HepG2 (cell line): Measurements from ENCODE around the gene KRT3. TPM values are rescaled to one million over a fixed set of nuclear protein-coding genes. Genes with fewer than 3 reads are reported as not detected.

Experiments used
- ATAC-seq: fragments of 200-7000 bp; cut with Tn5 transposase; 3 replicates; pipeline ENCODE4 v1.9.1; 2020; ENCODE audit warnings: mild to moderate bottlenecking, moderate library complexity
- BruUV-seq: library from RNA; stranded (reverse); fragments of 400-500 nt; replicated peaks from 2 replicates; lab custom pipeline; 2021; lab: Mats Ljungman, UMichigan
- CTCF ChIA-PET: fragments of 300-600 bp; formaldehyde crosslinking; extraction: SDS; loops from one replicate; lab custom pipeline; 2021; ENCODE audit warnings: low total read pairs, inconsistent platforms, low intra/inter-chr PET ratio; lab: Yijun Ruan, JAX
- POLR2A ChIA-PET: fragments of 350-600 bp; sonication (Branson Sonifier 250); formaldehyde crosslinking; loops from one replicate; lab custom pipeline; 2020; ENCODE audit warnings: antibody characterized with exemption, inconsistent platforms; lab: Yijun Ruan, JAX
- DNase-seq: peaks from one replicate; pipeline ENCODE4 v3.0.0-alpha.2; 2015; ENCODE audit warnings: low spot score
- FAIRE-seq: peaks from 3 replicates; lab custom pipeline; 2011; peaks lifted over from hg19 to GRCh38; lab: Jason Lieb, UNC
- H2AFZ ChIP-seq: one replicate; pipeline ENCODE4 v1.6.1; 2011; ENCODE audit warnings: low read length, inconsistent platforms
- H3K27ac ChIP-seq: fragments of 300-600 bp; 3 replicates; pipeline ENCODE4 v1.8.0; 2011; ENCODE audit warnings: mixed run types, mild to moderate bottlenecking, mixed read lengths, low read length, inconsistent platforms; ENCODE audit not compliant: insufficient read depth; ENCODE audit errors: extremely low read length
- H3K27me3 ChIP-seq, 2 experiments: fragments of 200-600 bp in 1 of 2; 2 replicates in 1 of 2; 3 replicates in 1 of 2; pipeline versions ENCODE4 v1.6.0 to v1.8.0; 2011; ENCODE audit warnings: low read length in 2 of 2, mild to moderate bottlenecking in 2 of 2, moderate library complexity in 2 of 2, inconsistent platforms in 1 of 2; ENCODE audit not compliant: insufficient read depth in 2 of 2, control insufficient read depth in 1 of 2
- H3K36me3 ChIP-seq, 2 experiments: fragments of 200-600 bp in 1 of 2; replicated peaks in 1 of 2; 2 replicates in 1 of 2; 3 replicates in 1 of 2; pipeline versions ENCODE4 v1.5.1 to v1.8.0; 2011; ENCODE audit warnings: low read length in 2 of 2, inconsistent platforms in 1 of 2; ENCODE audit not compliant: insufficient read depth in 2 of 2, control insufficient read depth in 1 of 2
- H3K4me1 ChIP-seq: 2 replicates; pipeline ENCODE4 v1.5.1; 2012; ENCODE audit warnings: low read length, inconsistent platforms; ENCODE audit not compliant: insufficient read depth
- H3K4me2 ChIP-seq: 2 replicates; pipeline ENCODE4 v1.6.0; 2011; ENCODE audit warnings: low read depth, low read length, inconsistent platforms
- H3K4me3 ChIP-seq, 3 experiments: fragments of 200-600 bp in 1 of 3; sonication (generic), shearing (Covaris generic) in 1 of 3; replicated peaks in 1 of 3; 2 replicates each; pipeline ENCODE4 v1.5.1; 2011 to 2016; ENCODE audit warnings: low read length in 3 of 3, inconsistent platforms in 2 of 3, low read depth in 2 of 3, mild to moderate bottlenecking in 2 of 3, control low read depth in 1 of 3, mixed read lengths in 1 of 3; ENCODE audit not compliant: insufficient read depth in 1 of 3
- H3K79me2 ChIP-seq: one replicate; pipeline ENCODE4 v1.6.1; 2011; ENCODE audit warnings: low read length, inconsistent platforms; ENCODE audit not compliant: insufficient read depth
- H3K9ac ChIP-seq: 2 replicates; pipeline ENCODE4 v1.6.0; 2011; ENCODE audit warnings: mild to moderate bottlenecking, low read depth, low read length, inconsistent platforms; ENCODE audit not compliant: insufficient read depth
- H3K9me3 ChIP-seq: 2 replicates; pipeline ENCODE4 v1.5.1; 2012; ENCODE audit warnings: mild to moderate bottlenecking, low read length
- H4K20me1 ChIP-seq: 2 replicates; pipeline ENCODE4 v1.6.0; 2011; ENCODE audit warnings: inconsistent platforms, mild to moderate bottlenecking, low read length, moderate library complexity; ENCODE audit not compliant: insufficient read depth
- CAMTA2 ChIP-seq: sonication (generic); formaldehyde crosslinking; IDR thresholded peaks from 2 replicates; pipeline ENCODE4 v1.4.0; 2020; ENCODE audit warnings: mild to moderate bottlenecking, missing genetic modification reagents, borderline replicate concordance
- DNMT1 ChIP-seq: sonication (generic); formaldehyde crosslinking; IDR thresholded peaks from 2 replicates; pipeline ENCODE4 v1.5.1; 2020; ENCODE audit warnings: mild to moderate bottlenecking, missing genetic modification reagents
- KAT8 ChIP-seq: IDR thresholded peaks from 2 replicates; pipeline ENCODE4 v1.6.1; 2016; ENCODE audit warnings: missing genetic modification reagents, missing compliant biosample characterization
- MED13 ChIP-seq: sonication (generic); formaldehyde crosslinking; IDR thresholded peaks from 2 replicates; pipeline ENCODE4 v1.5.0; 2020; ENCODE audit warnings: missing genetic modification reagents
- MEF2D ChIP-seq: sonication (generic); formaldehyde crosslinking; IDR thresholded peaks from 2 replicates; pipeline ENCODE4 v1.5.1; 2020; ENCODE audit warnings: mild to moderate bottlenecking, missing genetic modification reagents
- POLR2A ChIP-seq, 2 experiments: IDR thresholded peaks; 2 replicates each; pipeline ENCODE4 v1.6.1; 2011; ENCODE audit warnings: low read depth in 2 of 2, low read length in 2 of 2, mild to moderate bottlenecking in 1 of 2, moderate library complexity in 1 of 2; ENCODE audit not compliant: insufficient read depth in 1 of 2
- ZFX ChIP-seq: sonication (generic); formaldehyde crosslinking; IDR thresholded peaks from 2 replicates; pipeline ENCODE4 v1.4.0; 2020; ENCODE audit warnings: mild to moderate bottlenecking, low read depth, missing genetic modification reagents, moderate library complexity
- ZNF207 ChIP-seq: fragments of 450-650 bp; IDR thresholded peaks from 2 replicates; pipeline ENCODE4 v1.6.1; 2016; ENCODE audit warnings: antibody characterized with exemption, borderline replicate concordance
- ZNF318 ChIP-seq: sonication (generic); formaldehyde crosslinking; IDR thresholded peaks from 2 replicates; pipeline ENCODE4 v1.4.0; 2020; ENCODE audit warnings: mild to moderate bottlenecking, missing genetic modification reagents
- ZNF7 ChIP-seq: IDR thresholded peaks from 2 replicates; pipeline ENCODE4 v1.6.1; 2016; ENCODE audit warnings: missing biosample characterization, missing genetic modification reagents
- ZNF749 ChIP-seq: sonication (generic); formaldehyde crosslinking; IDR thresholded peaks from 2 replicates; pipeline ENCODE4 v1.8.0; 2022; ENCODE audit warnings: mild to moderate bottlenecking, missing genetic modification reagents, moderate library complexity, borderline replicate concordance
- WGBS: methylation state at CpG from one replicate; pipeline ENCODE4 v1.1.6; 2017; ENCODE audit warnings: low lambda C conversion rate; 5-methylcytosine and 5-hydroxymethylcytosine counted together
- in situ Hi-C: cut with HindIII; loops from 2 replicates; pipeline ENCODE4 v1.10.0; 2017; ENCODE audit warnings: low pct_unique_long_range_greater_than_20kb; ENCODE audit not compliant: extremely low pct_ligation_motif_present
- intact Hi-C: fragments of 100-400 bp; cut with micrococcal nuclease; formaldehyde crosslinking; loops from one replicate; pipeline ENCODE4 v1.10.0; 2022; ENCODE audit not compliant: unreplicated experiment
- polyA plus RNA-seq, 8 experiments: library from polyadenylated mRNA; depleted of rRNA in 3 of 8; stranded (reverse) in 7 of 8; unstranded in 1 of 8; fragments of >200 nt; fragmentation: Illumina TruSeq in 4 of 8; extraction: Trizol in 4 of 8; gene quantifications; 2 replicates each; pipeline versions ENCODE4 v1.2.1 to v1.2.3, GENCODE V29; 2011 to 2016; ENCODE audit warnings: low read depth in 4 of 8, missing spikeins in 1 of 8, mixed read lengths in 1 of 8; ENCODE audit not compliant: insufficient read depth in 1 of 8
- total RNA-seq, 5 experiments: library from RNA; depleted of rRNA; stranded (reverse); fragments of >200 nt; fragmentation: Illumina TruSeq; extraction: Trizol; gene quantifications; 2 replicates each; pipeline ENCODE4 v1.2.3, GENCODE V29; 2016; ENCODE audit warnings: low read depth in 1 of 5

KRT3 gene
- total and polyA plus RNA-seq, 2 of the 13 experiments (the other 11 are each of a cell fraction or from before 2014, with no cell fraction given), result not detected

- TF ChIP-seq CAMTA2 (no peak), ZNF7 (CRISPR knock-in tag) (no peak), ZNF207 (no peak), KAT8 (no peak), DNMT1 (CRISPR knock-in tag) (no peak)
- TF ChIP-seq, all 625 proteins: peak for 0
These were observed 17.4 kb upstream of the KRT3 start (continued) for GRCh38 chr12:52813203-52813819.

GRCh38 chr12:52812749-52813148 is 16.8 kb upstream of the KRT3 start:
- POLR2A ChIA-PET, result no interaction called here
- Histone ChIP-seq H3K36me3 (no peaks in the 10 kb centered on the region), H3K27me3 (peaks cover 1 to 39% of the 10 kb centered on the region in 2 experiments; a peak in 4 of 5 replicates), H3K4me1 (no peaks in the 10 kb centered on the region), H4K20me1 (no peaks in the 10 kb centered on the region), H3K4me2 (no peak overlapping the region), H2AFZ (no peak overlapping the region), H3K79me2 (no peaks in the 10 kb centered on the region), H3K9me3 (no peaks in the 10 kb centered on the region), H3K4me3 (no peak overlapping the region), H3K27ac (no peak overlapping the region), H3K9ac (no peak overlapping the region)
- in situ Hi-C loops, result no loop called here
- WGBS, result 0% methylated on average over 3 of the region's 3 CpGs
- DNase-seq (no peak), FAIRE-seq (no peak), ATAC-seq (no peak)
- no peak for TF ChIP-seq POLR2A (IDR thresholded peaks at IDR 0.05; ENCODE audit: insufficient read depth in 1 of 2, low read depth in 2 of 2, low read length in 2 of 2)
- no peak for TF ChIP-seq ZNF318
- TF ChIP-seq MEF2D (CRISPR knock-in tag), result no peak
- TF ChIP-seq ZNF749, result no peak
- no peak for TF ChIP-seq ZFX (CRISPR knock-in tag)
- no peak for TF ChIP-seq MED13 (CRISPR knock-in tag)
- intact Hi-C loops, result no loop called here
- CTCF ChIA-PET, result no interaction called here
- BruUV-seq, result no TSS peak
